Peyer's patch (tissue), 4 donors: ENCODE results near the gene MTERF1.

Experiments used
- POLR2A ChIP-seq, 2 donors: fragments of 450-650 bp; IDR thresholded peaks; one replicate each; pipeline ENCODE4 v1.5.1; 2017; ENCODE audit warnings: antibody characterized with exemption in 2 of 2, mild to moderate bottlenecking in 2 of 2, moderate library complexity in 2 of 2
- TF ChIP-seq, protein P1 (sequence below), 6 experiments: fragments of 450-650 bp in 4 of 6; fragments of 200-600 bp in 2 of 6; sonication (generic) in 1 of 6; IDR thresholded peaks; one replicate each; pipeline ENCODE4 v1.5.1; 2017 to 2019; ENCODE audit warnings: antibody characterized with exemption in 6 of 6, mild to moderate bottlenecking in 3 of 6, moderate library complexity in 1 of 6

DNA sequence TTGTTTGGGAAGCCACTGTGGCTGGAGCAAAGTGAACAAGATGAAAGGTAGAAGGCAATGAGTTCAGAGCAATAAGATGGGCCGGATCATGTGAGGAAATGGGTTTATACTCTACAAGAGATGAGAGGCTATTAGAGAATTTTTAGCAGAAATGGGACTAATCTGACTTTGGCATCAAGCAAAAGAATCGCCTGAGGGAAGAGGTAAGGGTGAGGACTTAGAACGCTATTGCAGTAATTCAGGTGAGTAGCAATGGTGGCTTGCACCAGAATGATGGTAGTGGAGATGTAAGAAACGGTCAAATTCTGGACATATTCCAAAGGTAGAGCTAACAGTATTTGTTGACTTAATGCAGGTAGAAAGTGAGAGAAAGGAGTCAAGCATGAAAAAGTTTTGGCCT lies 30.6 kb upstream of the MTERF1 start:
- TF ChIP-seq POLR2A (IDR thresholded peaks at IDR 0.05): no peak
- TF ChIP-seq, protein P1, sequence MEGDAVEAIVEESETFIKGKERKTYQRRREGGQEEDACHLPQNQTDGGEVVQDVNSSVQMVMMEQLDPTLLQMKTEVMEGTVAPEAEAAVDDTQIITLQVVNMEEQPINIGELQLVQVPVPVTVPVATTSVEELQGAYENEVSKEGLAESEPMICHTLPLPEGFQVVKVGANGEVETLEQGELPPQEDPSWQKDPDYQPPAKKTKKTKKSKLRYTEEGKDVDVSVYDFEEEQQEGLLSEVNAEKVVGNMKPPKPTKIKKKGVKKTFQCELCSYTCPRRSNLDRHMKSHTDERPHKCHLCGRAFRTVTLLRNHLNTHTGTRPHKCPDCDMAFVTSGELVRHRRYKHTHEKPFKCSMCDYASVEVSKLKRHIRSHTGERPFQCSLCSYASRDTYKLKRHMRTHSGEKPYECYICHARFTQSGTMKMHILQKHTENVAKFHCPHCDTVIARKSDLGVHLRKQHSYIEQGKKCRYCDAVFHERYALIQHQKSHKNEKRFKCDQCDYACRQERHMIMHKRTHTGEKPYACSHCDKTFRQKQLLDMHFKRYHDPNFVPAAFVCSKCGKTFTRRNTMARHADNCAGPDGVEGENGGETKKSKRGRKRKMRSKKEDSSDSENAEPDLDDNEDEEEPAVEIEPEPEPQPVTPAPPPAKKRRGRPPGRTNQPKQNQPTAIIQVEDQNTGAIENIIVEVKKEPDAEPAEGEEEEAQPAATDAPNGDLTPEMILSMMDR (IDR thresholded peaks at IDR 0.05): no peak
